Thoracic aorta (tissue), 2 donors: ENCODE data around the gene CUL2. TPM values are rescaled to one million over a fixed set of nuclear protein-coding genes. Genes with fewer than 3 reads are reported as not detected.
"Not testable (repeated sequence)": the region's sequence is repeated elsewhere in the genome, so short reads cannot be mapped to it uniquely, and the experiment has no call there.

ENCODE experiments used
- ATAC-seq: fragments of 150-250 bp; one replicate; pipeline ENCODE4 v1.8.0; 2017; ENCODE audit warnings: low read depth; ENCODE audit not compliant: insufficient number of reproducible peaks, low FRiP score
- DNase-seq: peaks from one replicate; pipeline ENCODE4 v3.0.0-alpha.2; 2020; ENCODE audit warnings: low spot score
- H3K27ac ChIP-seq, 2 donors: fragments of 200-600 bp; sonication (generic); 1 replicate in 1 of 2; 2 replicates in 1 of 2; pipeline ENCODE4 v1.5.1; 2016; ENCODE audit warnings: mild to moderate bottlenecking in 2 of 2, moderate library complexity in 2 of 2
- H3K27me3 ChIP-seq: fragments of 200-600 bp; sonication (generic); replicated peaks from 2 replicates; pipeline ENCODE4 v1.6.0; 2016; ENCODE audit warnings: mild to moderate bottlenecking; ENCODE audit not compliant: insufficient read depth
- H3K36me3 ChIP-seq: fragments of 200-600 bp; sonication (generic); one replicate; pipeline ENCODE4 v1.5.1; 2016
- H3K4me1 ChIP-seq, 2 donors: fragments of 200-600 bp; sonication (generic); 1 replicate in 1 of 2; 2 replicates in 1 of 2; pipeline versions ENCODE4 v1.5.1 to v1.6.0; 2016; ENCODE audit warnings: low read depth in 2 of 2, mild to moderate bottlenecking in 1 of 2; ENCODE audit not compliant: control insufficient read depth in 1 of 2
- H3K4me3 ChIP-seq: fragments of 200-600 bp; sonication (generic); 2 replicates; pipeline ENCODE4 v1.5.1; 2016; ENCODE audit warnings: mild to moderate bottlenecking
- H3K9me3 ChIP-seq: fragments of 200-600 bp; sonication (generic); 2 replicates; pipeline ENCODE4 v1.5.1; 2016
- total RNA-seq, 2 donors: library from RNA; depleted of rRNA; stranded (reverse); fragments of >200 nt; gene quantifications; one replicate each; pipeline versions ENCODE4 v1.1.0 to v1.2.3, GENCODE V29; 2016
- TF ChIP-seq, protein P1 (sequence below): fragments of 200-600 bp; sonication (generic); IDR thresholded peaks from one replicate; pipeline ENCODE4 v1.5.1; 2019; ENCODE audit warnings: antibody characterized with exemption

The CUL2 gene
- total RNA-seq, 2 donors from 2014 or later = 9.6 to 11.8 TPM

DNA sequence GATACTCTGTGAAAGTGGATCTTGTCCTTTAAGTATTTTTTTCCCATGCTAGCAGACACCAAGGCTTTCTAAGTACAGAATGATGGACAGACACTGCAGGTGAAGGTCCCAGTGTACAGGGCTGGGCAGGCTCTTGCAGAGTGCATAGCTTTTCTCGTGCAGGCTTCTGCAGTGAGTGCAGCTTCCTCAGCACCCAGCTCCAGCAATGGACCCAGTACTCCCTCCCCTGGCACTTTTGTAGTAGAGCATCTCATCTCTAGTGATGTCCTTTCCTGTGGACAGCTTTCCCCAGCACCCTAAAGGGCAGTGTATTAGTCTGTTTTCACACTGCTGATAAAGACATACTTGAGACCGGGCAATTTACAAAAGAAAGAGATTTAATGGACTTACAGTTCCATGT lies 104.3 kb downstream of the CUL2 start:
- Histone ChIP-seq H3K36me3 (no peaks in the 10 kb centered on the region), H3K27ac (no peak overlapping the region), H3K4me1 (no peaks in the 10 kb centered on the region), H3K4me3 (no peak overlapping the region), H3K27me3 (no peaks in the 10 kb centered on the region), H3K9me3 (peaks cover 16% of the 10 kb centered on the region)
- TF ChIP-seq, protein P1, sequence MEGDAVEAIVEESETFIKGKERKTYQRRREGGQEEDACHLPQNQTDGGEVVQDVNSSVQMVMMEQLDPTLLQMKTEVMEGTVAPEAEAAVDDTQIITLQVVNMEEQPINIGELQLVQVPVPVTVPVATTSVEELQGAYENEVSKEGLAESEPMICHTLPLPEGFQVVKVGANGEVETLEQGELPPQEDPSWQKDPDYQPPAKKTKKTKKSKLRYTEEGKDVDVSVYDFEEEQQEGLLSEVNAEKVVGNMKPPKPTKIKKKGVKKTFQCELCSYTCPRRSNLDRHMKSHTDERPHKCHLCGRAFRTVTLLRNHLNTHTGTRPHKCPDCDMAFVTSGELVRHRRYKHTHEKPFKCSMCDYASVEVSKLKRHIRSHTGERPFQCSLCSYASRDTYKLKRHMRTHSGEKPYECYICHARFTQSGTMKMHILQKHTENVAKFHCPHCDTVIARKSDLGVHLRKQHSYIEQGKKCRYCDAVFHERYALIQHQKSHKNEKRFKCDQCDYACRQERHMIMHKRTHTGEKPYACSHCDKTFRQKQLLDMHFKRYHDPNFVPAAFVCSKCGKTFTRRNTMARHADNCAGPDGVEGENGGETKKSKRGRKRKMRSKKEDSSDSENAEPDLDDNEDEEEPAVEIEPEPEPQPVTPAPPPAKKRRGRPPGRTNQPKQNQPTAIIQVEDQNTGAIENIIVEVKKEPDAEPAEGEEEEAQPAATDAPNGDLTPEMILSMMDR = no peak
- no peak for ATAC-seq
- DNase-seq = no peak

DNA sequence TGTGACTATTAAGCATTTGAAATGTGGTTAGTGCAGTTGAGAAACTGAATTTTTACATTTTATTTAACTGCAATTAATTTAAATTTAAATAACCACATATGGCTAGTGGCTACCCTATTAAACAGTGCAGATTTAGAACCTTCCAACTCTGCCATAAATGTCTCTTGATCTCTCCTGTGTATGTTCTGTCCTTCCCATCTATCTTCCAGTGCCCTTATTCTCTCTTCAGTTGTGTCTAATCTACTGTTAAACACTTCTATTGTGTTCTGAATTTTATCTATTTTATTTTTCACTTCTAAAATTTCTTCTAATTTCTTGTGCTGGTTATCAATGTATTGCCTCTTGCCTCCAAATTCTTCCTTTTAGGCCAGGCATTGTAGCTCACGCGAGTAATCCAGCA lies 105.0 kb downstream of the CUL2 start:
- no peaks in the 10 kb centered on the region for H3K36me3 ChIP-seq
- H3K4me3 ChIP-seq = no peak overlapping the region
- no peak overlapping the region for H3K27ac ChIP-seq
- ATAC-seq (no peak), DNase-seq (no peak)
- H3K9me3 ChIP-seq = peaks cover 16% of the 10 kb centered on the region
- TF ChIP-seq, protein P1 = no peak
- no peaks in the 10 kb centered on the region for H3K27me3 ChIP-seq
- no peaks in the 10 kb centered on the region for H3K4me1 ChIP-seq

DNA sequence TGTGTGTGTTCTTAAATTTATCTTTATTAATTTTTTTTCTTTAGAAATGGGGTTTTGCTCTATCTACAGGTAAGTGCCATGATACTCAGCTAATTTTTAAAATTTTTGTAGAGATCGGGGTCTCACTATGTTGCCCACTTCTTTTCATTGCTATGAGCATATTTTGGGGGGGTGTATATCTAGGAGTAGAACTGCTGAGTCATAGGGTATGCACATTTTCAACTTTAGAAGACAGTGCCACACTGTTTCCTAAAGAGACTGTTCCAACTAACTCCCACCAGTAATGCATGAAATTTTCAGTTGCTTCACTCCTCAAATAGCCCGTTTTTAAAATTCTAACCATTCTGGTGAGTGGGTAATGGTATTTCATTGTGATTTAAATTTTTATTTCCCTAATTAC lies 108.3 kb downstream of the CUL2 start:
- Histone ChIP-seq H3K4me3 (no peak overlapping the region), H3K36me3 (no peaks in the 10 kb centered on the region), H3K27me3 (no peaks in the 10 kb centered on the region), H3K9me3 (peaks cover 16% of the 10 kb centered on the region), H3K27ac (no peak overlapping the region), H3K4me1 (no peaks in the 10 kb centered on the region)
- no peak for ATAC-seq
- TF ChIP-seq, protein P1 = no peak
- no peak for DNase-seq

DNA sequence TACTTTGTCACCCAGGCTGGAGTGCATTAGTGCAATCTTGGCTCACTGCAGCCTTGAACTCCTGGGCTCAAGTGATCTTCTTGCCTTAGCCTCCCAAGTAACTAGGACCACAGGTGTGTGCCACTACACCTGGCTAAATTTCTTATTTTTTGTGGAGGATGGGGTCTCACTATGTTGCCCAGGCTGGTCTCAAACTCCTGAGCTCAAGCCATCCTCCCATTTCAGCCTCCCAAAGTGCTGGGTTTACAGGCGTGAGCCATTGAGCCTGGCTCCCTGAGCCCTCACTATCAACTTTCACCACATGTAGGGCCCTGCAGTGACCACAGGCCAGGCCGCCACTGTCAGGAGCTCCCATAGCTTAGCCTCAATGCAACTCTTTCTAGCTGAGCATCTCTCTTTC lies 110.2 kb downstream of the CUL2 start:
- Histone ChIP-seq H3K4me1 (no peaks in the 10 kb centered on the region), H3K27me3 (no peaks in the 10 kb centered on the region), H3K27ac (no peak overlapping the region), H3K4me3 (no peak overlapping the region), H3K9me3 (peaks cover 7% of the 10 kb centered on the region), H3K36me3 (no peaks in the 10 kb centered on the region)
- no peak for ATAC-seq
- DNase-seq = no peak
- TF ChIP-seq, protein P1 = no peak

DNA sequence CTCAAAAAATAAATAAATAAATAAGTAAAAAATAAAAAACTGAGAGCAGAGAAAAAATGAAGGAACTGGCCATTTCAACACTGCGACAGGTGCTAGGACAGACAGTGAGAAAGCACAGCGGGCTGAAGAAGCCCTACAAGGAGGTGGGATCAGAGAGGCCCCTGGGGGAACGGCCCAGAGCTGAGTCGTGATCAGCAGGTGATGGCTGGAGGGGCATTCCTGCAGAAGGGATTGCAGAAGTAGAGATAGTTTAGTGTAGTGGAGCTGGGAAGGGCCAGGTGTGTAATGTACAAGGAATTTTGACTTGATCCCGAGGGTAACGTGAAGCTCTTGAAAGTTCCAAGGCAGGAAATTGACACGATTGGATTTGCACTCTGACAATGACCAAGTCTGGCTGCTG lies 112.1 kb downstream of the CUL2 start:
- Histone ChIP-seq H3K4me1 (no peaks in the 10 kb centered on the region), H3K27me3 (no peaks in the 10 kb centered on the region), H3K4me3 (no peak overlapping the region), H3K9me3 (no peaks in the 10 kb centered on the region), H3K36me3 (no peaks in the 10 kb centered on the region), H3K27ac (no peak overlapping the region)
- TF ChIP-seq, protein P1 = no peak
- DNase-seq = no peak
- no peak for ATAC-seq

DNA sequence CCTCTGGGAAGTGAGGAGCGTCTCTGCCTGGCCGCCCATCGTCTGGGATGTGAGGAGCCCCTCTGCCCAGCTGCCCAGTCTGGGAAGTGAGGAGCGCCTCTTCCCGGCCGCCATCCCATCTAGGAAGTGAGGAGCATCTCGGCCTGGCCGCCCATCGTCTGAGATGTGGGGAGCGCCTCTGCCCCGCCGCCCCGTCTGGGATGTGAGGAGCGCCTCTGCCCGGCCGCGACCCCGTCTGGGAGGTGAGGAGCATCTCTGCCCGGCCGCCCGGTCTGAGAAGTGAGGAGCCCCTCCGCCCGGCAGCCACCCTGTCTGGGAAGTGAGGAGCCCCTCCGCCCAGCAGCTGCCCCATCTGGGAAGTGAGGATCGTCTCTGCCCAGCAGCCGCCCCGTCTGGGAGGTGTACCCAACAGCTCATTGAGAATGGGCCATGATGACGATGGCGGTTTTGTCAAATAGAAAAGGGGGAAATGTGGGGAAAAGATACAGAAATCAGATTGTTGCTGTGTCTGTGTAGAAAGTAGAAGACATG lies 113.7 kb downstream of the CUL2 start:
- not testable (repeated sequence) for DNase-seq, H3K9me3 ChIP-seq, ATAC-seq, H3K36me3 ChIP-seq, H3K4me1 ChIP-seq, H3K27ac ChIP-seq, H3K27me3 ChIP-seq, H3K4me3 ChIP-seq

DNA sequence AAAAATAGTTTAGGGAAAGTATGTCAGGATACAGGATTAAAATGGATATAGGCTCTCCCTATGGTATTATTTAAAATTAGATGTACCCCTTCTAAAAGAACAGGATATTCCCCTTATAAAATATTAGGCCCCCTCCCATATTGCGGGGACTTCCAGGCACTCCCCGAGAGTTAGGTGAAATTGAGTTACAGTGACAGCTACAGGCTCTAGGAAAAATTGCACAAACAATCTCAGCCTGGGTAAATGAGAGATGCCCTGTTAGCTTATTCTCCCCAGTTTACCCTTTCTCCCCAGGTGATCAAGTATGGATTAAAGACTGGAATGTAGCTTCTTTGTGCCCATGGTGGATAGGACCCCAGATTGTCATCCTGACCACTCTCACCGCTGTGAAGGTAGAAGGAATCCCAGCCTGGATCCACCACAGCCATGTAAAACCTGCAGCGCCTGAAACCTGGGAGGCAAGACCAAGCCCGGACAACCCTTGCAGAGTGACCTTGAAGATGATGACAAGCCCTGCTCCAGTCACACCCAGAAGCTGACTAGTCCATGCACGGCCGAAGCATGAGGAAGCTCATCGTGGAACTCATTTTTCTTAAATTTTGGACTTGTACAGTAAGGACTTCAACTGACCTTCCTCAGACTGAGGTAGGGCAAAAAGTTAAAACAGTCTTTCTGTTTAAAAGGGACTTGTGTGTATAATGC lies 115.6 kb downstream of the CUL2 start:
- not testable (repeated sequence) for H3K9me3 ChIP-seq, H3K27ac ChIP-seq, DNase-seq, H3K4me3 ChIP-seq, H3K27me3 ChIP-seq, ATAC-seq, H3K36me3 ChIP-seq
- peaks cover 0 to 14% of the 10 kb centered on the region in 2 donors for H3K4me1 ChIP-seq

DNA sequence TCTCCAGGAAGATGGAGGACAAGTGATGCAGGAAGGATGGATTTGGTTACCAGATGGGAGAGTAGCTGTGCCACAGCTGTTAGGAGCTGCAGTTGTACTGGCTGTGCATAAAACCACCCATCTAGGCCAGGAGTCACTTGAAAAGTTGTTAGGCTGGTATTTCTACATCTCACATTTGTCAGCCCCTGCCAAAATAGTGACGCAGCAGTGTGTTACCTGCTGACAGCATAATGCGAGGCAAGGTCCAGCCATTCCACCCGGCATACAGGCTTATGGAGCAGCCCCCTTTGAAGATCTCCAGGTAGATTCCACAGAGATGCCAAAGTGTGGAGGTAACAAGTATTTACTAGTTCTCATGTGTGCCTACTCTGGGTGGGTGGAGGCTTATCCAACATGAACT lies 116.4 kb downstream of the CUL2 start:
- H3K36me3 ChIP-seq, ATAC-seq, DNase-seq, H3K4me3 ChIP-seq, H3K9me3 ChIP-seq, H3K27me3 ChIP-seq, H3K27ac ChIP-seq: not testable (repeated sequence)
- H3K4me1 ChIP-seq = peaks cover 0 to 14% of the 10 kb centered on the region in 2 donors
